HK-2 (cell line): ENCODE data around the gene TFEB.

ENCODE experiments used
- DNase-seq: peaks from one replicate; pipeline ENCODE4 v3.0.0-alpha.2; 2018; ENCODE audit not compliant: unreplicated experiment

Gene TFEB

GRCh38 chr6:41706876-41707564 is 28.4 kb downstream of the TFEB start:
- DNase-seq, result no peak

DNA sequence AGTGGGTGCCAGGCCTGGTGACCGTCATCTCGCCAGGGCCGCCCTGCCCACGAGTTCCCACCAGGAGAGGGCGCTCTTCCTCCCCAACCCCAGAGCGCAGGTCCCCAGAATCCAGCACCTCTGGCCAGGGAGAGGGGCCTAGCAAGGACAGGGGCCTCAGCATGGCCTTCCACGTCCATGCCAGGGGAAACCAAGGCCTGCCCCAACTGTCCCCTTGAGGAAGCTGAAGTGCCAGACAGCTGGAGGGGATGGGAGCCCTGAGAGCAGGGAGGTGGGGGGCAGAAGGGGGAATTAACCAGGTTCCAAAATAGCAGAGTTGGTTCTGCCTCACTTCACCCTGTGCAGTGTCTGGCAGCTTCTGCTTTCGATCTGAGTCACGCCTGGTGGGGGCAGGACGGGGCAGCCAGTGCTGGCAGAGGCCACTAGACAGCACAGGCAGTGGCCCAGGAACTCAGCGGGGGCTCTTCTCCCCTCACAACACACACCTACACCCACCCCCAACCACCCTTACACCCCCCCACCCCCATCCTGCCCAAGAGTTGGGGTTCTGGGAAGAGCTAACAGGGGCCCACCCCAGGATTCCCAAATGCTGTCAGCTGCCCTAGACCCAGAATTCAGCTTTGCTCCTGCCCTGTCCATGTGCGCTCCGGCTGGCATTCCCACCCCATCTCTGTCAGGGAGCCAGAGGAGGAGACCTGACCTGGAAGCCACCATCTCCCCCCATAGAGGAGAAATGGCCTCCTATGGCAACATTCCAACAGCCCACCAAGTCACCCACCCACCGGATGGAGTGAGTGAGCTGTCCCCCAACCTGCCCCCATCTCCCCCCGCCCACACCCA is 29.2 kb downstream of the TFEB start:
- DNase-seq, result peak; percentile 84

DNA sequence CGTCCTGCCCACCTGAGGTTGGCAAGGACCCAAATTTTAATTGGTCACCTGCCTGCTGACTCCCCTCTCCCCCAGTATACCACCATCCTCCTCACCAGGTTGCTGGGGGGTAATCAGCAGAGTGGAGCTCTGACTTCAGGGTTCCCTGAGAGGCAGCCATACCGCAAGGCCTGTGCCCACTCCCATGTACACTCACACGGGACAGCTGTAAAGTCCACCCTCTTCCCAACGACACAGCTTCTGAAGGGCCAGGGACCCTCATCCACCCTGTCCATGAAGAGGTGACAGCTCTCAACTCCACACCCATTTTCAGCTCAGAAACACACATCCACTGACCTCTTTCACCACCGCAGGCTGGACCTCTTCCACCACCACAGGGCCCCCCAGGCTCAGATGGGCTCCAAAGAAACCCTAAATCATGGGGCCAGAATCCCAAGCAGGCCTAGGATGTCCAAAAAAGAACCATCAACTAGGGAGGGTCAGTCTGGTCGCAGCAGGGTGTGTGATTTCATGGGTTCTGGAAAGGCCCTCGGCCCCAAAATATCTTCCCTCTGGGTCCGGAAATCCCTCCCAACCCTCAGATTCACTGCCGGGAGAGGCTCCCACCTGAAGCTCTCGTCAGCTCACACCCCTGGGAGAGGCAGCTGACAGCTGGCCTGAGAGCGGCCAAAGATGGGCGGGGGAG is 30.0 kb downstream of the TFEB start:
- no peak for DNase-seq

- no peak for DNase-seq
Measured at GRCh38 chr6:41704656-41705310, 30.6 kb downstream of the TFEB start.

DNA sequence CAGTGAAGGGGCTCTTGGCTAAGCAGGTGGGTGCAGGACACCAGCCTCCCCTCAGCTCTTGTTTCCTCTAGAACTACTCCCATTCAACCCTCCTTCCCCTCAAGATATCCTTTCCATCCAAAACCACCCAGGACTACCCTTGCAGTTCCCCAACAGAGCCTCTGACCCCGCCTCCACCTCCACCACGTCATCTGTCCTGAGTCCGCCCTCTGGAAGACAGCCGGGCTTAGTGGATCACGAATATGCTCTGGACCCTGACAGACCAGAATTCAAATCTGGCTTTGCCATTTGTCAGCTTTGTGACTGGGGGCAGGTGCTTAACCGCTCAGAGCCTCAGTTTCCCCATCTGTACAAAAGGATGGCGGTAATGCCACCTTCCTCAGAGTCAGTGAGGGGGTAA is 31.4 kb downstream of the TFEB start:
- DNase-seq, result no peak

- no peak for DNase-seq
Measured at GRCh38 chr6:41702771-41703494, 32.5 kb downstream of the TFEB start.

DNA sequence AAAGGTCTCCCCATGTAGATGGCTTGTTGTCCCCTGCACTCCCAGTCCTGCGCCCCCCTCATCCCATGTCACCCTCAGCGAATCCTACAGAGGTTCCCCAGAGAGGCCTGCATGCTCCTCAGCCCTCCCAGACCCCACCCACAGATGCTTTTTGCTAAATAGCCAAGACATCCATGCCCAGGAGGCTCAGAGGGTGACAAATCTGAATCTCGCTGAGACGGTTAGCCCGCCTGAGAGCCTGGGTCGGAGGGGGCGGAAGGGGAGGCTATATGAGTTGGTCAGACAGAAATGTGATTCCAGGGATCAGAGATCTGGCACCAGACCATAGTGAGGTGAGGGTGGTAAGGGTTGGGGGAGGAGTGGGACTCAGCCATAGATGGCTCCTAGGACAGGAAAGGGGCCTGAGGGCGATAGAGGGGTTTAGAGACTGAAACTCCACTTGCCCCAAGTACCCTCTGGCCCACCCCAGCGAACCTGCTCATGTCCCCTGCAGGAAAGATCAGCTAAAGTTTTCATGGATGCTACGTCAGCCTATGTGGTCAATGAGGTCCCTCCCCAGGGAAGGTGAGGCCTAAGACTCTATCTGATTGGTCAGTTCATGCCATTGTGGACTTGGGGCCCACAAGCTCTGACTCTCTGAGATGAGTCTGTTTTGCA is 33.2 kb downstream of the TFEB start:
- DNase-seq, result no peak

DNA sequence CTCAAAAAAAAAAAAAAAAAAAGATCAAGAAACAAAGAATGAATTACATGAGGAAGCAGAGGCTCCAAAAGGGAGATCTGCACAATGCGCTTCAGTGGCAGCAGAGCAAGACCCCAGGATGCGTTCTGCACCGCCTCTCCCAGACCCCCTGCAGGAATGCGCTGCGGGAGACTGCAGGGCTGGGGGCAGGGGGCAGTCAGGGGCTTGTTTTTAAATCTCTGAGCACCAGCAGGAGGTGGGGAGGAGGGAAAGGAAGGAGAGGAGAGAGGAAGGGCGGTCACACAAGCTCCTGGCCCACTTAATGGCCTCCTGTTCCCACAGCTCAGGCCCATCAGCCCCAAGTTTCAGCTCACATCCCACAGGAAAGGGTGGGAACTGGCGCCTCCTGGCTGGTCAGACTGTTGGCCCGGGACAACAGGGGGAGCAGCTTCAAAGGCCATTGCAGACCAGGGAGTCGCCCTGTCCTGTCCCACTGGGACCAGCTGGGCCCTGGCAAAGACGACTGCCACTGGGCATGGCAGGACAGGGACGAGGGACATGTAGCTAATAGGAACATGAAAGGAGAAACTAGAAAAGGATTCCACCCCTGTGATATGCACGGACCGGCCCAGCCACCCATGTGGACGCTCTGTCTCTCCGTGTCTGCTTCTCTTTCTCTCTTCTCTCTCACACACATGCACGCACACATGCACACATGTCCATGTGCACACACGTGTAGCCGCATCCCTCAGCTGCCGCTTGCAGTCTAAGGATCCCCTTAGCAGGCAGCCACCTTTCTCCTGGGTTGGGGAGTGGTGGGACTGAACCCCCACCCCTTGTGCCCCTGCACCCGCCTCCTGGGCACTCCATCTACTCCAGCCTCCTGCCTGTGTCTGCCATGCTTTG is 34.7 kb downstream of the TFEB start:
- DNase-seq, result no peak

DNA sequence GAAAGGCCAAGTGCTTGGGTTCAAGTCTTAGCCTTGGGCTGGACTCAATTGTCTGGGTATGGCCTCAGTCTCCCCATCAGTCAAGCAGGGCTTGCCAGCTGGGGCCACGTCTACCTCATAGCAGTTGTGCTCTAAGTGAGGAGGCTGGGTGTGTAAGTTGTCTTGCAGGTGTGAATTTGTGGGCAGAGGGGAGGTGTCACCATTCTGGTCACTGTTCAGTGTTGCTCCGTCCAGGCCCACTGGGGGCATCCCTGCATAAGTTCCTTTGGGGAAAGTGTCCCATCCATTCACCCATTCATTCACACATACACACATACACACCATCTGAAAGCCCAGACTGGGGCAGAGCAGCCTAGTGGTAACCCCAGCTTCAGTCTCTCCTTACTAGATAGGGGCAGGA is 36.3 kb downstream of the TFEB start:
- no peak for DNase-seq

DNA sequence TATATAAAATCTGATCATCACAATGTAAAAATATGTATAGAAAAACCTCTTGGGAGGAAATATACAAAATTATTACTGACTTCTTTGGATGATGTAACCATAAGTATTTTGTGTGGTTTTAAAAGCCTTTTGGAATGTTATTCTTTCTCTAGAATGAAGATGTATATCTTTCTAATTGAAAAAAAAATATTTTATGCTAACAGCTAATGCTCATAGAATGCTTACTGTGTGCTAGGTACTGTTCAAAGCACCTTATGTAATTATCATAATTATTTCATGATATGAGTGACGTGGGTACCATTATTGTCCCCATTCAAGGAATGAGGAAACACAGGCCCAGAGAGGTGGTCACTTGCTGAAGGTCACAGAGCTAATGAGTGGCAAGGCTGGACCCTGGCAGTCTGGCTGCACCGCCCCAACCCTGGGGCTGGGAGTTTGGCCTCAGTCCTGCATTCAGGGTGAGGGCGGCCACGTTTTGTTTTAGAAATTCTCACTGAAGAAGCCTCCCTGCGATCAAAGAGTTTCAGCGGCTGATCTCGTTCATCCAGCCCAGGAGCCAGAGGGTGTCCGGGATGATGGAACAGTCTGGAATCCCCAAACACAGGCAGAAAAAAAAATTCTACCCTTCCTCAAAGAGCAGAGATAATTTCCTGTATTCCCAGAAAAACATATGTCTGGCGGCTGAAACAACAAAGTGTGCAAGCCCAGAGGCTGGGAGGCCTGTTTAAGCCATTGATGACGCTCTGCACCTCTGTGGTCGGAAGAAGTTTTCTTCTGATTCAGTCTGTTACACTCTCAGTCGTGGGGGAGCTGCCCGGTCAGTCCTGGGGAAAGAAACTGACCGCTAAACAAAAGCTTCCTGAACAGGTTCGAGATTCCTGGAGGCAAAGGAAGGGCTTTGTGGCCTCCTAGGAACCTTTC is 37.3 kb downstream of the TFEB start:
- DNase-seq, result no peak

- DNase-seq, result no peak
Measured at GRCh38 chr6:41696788-41697187, 38.6 kb downstream of the TFEB start.

GRCh38 chr6:41695825-41696224 is 39.6 kb downstream of the TFEB start:
- DNase-seq, result no peak

- DNase-seq, result no peak
Measured at GRCh38 chr6:41694815-41695526, 40.4 kb downstream of the TFEB start.

- DNase-seq, result no peak
Measured at GRCh38 chr6:41693281-41694240, 41.8 kb downstream of the TFEB start.

DNA sequence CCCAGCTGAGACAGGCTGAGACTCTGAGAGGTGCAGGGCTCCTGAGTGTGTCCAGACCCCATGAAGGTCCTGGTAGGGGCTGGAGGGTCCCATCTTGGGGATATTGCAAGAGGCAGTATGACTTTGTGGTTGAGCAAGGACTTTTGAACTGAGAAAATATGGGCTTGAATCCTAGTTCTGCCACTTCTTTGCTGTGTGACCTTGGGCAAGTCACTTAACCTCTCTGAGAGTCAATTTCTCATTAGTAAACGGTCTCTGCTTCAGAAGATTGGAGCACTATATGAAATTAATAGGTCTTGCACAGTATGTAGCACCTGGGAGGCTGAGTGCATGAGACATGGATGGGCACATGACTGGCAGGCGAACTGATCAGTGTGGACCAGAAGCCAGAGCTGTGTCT is 42.7 kb downstream of the TFEB start:
- no peak for DNase-seq

- no peak for DNase-seq
Measured at GRCh38 chr6:41692080-41692675, 43.2 kb downstream of the TFEB start.
